HG02885 (cell line): ENCODE results near the gene SFTPA2.
"Not testable (repeated sequence)": the region's sequence is repeated elsewhere in the genome, so short reads cannot be mapped to it uniquely, and the experiment has no call there.

Experiments used
- ATAC-seq: cut with Tn5 transposase; IDR thresholded peaks from one replicate; pipeline ENCODE4 v1.9.1; 2021; ENCODE audit warnings: mild to moderate bottlenecking; ENCODE audit not compliant: unreplicated experiment, poor library complexity

The SFTPA2 gene

DNA sequence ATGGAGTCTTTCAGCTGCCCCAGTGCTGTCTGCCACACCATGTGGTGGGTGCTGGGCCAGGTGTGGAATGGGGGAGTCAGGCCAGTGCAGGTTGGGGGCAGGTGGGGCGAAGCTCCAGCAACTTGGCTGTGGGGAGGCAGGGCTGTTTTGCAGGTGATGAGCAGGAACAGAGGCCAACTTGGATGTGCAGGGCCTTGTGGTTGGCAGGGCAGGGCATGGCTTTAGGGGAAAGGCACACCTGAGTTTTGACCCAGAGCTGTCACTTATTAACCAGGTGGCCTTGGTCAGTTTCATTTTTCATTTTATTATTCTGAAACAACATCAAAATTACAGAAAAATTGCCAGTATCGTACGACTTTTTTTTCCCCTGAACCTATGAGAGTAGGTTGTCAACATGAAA lies 1.1 kb upstream of the SFTPA2 start:
- ATAC-seq, result no peak

DNA sequence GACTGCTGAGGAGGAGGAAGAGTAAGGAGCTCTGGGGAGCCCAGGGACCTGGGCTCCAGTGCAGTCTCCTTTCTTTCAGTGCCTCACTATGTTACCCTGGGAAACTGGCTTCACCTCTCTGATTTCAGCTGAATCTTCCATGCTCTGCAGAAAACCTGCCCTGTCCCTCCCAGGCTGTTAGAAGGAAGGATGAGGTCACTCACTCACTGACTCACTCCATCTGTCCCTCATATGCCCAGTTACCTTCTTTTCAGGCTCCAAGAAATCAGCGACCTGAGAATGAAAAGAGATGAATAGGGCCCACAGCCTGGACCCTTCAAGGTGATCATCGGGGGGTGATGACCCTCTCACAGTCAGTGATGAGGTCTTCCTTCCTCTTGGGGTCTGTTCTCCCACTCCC lies 481 bp downstream of the SFTPA2 start:
- no peak for ATAC-seq

GRCh38 chr10:79556961-79557360 lies 3.2 kb downstream of the SFTPA2 start:
- not testable (repeated sequence) for ATAC-seq

- no peak for ATAC-seq
Measured at GRCh38 chr10:79555354-79556309, 4.6 kb downstream of the SFTPA2 start.

DNA sequence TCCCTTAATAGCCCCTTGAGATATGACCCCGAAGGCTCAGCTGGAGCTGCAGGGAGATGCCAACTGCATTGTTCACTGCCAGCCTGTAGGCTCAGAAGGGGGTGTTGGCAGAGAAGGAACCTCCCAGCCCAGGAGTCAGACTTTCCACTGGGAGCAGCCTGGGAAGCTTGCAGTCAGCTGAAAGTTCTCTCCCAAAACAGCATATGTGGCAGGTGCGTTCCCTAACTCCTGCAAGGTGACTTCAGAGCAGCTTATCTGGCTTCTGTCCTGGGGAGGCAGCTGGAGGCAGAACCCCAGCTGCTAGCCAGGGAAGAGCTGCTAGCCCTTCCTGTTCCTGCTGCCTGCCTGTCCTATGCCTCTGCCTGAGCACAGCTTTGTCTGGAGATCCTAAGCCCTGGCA lies 8.1 kb downstream of the SFTPA2 start:
- no peak for ATAC-seq

DNA sequence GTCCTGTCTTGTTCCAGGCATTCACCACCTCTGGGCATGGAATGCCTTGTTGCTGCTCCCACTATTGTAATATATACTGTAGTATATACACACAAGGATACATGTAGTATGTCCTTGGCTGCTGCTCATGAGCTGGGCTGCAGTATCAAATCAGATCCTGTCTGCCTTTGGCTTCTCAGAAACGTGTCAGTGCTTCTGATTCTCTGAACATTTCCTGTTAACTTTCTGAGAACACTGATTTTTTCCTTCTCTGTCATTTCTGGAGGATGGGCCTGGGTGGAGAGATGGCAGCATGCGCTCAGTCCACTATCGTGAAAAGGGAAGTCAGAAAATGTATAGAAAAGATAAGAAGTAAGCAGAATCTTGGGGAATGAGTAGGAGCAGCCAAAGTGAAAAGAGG lies 12.2 kb downstream of the SFTPA2 start:
- no peak for ATAC-seq

DNA sequence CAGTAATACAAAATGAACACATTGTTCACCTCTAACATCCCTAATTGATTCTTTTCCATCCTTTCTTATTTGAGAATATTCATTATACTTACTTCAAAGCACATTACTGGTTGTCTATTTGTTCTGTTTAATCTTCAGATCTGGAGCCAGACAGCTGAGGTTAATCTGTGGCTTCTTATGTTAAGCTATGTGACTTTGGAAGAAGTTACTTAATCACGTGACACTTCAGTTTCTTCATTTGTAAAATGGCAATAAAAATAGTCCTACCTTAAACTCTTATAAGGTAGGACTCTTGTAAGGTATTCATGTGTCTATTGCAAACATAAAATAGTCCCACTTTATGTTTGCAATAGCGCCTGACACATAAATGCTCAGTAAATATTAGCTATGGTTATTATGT lies 13.1 kb downstream of the SFTPA2 start:
- ATAC-seq, result not testable (repeated sequence)

DNA sequence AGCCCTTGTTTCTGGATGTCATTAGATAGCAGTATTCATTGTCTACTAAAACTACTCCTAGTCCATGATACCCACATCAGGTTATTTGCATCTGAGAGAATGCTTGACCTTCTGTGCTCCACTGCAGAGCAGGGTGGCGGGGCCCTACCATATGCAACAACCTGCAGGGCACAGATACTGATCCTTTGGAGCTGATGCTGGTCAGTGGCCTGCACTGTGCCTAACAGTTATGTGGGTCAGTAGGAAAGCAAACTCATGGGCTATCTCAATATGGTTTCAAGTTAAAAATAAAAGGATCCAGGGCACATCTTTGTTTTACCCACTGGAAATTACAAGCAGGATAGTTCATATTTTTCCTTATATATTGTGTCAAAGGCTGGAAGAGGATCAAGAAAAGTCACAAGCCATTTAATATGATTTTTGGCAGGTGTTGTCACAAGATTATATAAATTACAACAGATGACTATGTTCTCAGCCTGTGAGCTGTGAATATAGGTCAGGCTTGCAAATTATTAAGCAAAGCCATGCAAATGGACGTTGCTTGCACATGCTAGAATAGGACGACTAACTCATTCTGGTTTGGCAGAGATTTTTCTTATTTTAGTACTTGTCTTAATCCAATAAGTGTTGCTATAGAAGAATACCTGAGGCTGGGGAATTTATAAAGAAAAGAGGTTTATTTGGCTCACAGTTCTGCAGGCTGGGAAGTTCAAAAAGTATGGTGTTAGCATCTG lies 15.1 kb downstream of the SFTPA2 start:
- not testable (repeated sequence) for ATAC-seq

GRCh38 chr10:79544408-79544807 lies 15.8 kb downstream of the SFTPA2 start:
- not testable (repeated sequence) for ATAC-seq

- ATAC-seq, result no peak
Measured at GRCh38 chr10:79542626-79543025, 17.6 kb downstream of the SFTPA2 start.

- peak; percentile 96 for ATAC-seq
Measured at GRCh38 chr10:79540930-79541329, 19.3 kb downstream of the SFTPA2 start.

GRCh38 chr10:79538311-79538710 lies 21.9 kb downstream of the SFTPA2 start:
- not testable (repeated sequence) for ATAC-seq

GRCh38 chr10:79533903-79534175 lies 26.4 kb downstream of the SFTPA2 start:
- not testable (repeated sequence) for ATAC-seq

DNA sequence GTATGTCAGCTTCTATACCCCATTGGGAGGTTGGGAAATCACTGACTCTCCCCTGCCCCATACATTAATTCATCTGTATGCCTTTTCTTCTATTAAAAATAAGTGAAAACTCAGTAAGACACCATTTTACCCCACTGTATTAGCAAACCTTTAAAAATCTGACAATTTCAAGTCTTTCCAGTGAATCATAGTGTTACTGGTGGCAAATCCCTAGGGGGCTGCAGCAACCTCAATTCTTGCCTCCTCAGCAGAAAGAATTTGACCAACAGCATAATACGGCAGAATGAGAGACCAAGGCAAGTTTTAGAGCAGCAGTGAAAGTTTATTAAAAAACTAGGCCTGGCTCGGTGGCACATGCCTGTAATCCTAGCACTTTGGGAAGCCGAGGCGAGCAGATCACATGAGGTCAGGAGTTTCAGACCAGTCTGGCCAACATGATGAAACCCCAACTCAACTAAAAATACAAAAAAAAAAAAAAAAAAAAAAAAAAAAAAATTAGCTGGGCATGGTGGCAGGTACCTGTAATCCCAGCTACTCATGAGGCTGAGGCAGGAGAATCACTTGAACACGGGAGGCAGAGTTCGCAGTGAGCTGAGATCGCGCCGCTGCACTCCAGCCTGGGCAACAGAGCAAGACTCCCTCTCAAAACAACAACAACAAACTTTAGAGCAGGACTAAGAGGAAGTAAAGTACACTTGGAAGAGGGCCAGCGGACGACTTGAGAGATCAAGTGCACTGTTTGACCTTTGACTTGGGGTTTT lies 26.9 kb downstream of the SFTPA2 start:
- not testable (repeated sequence) for ATAC-seq

GRCh38 chr10:79528261-79528660 lies 31.9 kb downstream of the SFTPA2 start:
- ATAC-seq, result not testable (repeated sequence)

DNA sequence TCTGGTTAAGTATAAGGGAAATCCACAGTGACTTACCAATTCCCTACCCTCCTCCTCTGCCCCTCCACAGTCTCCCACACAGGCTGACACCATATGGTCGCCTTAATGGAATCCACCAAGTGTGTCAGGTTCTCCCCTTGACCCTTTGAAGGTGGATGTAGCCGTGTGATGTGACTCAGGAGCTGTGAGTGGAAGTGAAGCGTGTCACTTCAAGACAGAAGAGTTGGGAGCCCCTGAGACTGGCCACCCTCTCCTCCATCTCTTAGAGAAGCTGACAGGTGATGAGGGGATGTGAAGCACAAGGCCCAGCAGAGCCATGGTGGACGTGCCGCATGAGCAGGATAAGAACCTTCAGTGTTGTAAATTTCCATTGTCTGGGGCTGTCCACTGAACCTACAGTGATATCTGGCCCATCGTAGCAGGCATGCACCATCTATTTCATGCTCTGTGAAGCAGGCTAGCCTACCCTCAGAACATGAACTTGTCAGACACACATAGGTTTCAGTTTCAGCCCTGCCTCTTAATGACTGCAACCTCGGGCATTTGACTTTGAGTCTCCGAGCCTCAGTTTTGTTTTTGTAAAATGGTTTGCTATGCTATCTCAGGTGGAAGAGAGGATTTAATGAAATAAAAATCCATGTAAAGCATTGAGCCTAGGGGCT lies 35.0 kb downstream of the SFTPA2 start:
- ATAC-seq, result peak; percentile 92

GRCh38 chr10:79523157-79523853 lies 36.9 kb downstream of the SFTPA2 start:
- ATAC-seq, result not testable (repeated sequence)

GRCh38 chr10:79522464-79522863 lies 37.7 kb downstream of the SFTPA2 start:
- not testable (repeated sequence) for ATAC-seq

DNA sequence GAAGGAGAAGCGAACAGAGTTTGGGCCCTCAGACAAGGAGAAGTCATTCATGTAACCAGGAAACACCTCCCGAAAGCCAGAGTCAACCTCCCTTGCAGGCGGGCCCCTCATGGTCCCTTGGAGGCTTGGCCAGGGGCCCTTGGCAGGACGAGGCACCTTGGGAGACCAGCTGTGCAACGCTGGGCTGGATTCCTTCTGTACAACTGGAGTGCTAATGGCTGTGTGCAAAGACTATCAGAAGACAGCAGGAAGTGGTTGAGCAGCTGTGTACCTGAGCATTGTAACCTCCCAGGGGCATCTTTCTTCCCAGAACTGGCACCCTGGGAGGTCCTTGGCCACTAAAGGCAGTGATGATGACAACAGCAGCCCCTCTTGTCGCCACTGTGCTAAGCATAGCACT lies 38.5 kb downstream of the SFTPA2 start:
- ATAC-seq, result not testable (repeated sequence)

- not testable (repeated sequence) for ATAC-seq
Measured at GRCh38 chr10:79517567-79517966, 42.6 kb downstream of the SFTPA2 start.
